NCI-H1105 treated with DMSO at 0.1 percent for 48 hours (cell line): ENCODE data around the gene PHF13.

Source experiments
- DNase-seq: peaks from one replicate; lab custom pipeline; 2025; lab: John Stamatoyannopoulos, UW

Gene PHF13

GRCh38 chr1:6613361-6614018, at the start of gene PHF13:
Gene PHF13 (plus strand): TSS chr1:6613731. CDS start chr1:6614067, 336 bp downstream.
- DNase-seq: peak; percentile 99

- DNase-seq: no peak
These were observed 44.5 kb upstream of the PHF13 start for GRCh38 chr1:6569033-6569432.

GRCh38 chr1:6570100-6570499, 43.4 kb upstream of the PHF13 start:
- DNase-seq: no peak

- DNase-seq: no peak
These were observed 42.5 kb upstream of the PHF13 start for GRCh38 chr1:6570987-6571386.

GRCh38 chr1:6572653-6573383, 40.7 kb upstream of the PHF13 start:
- DNase-seq: no peak

- DNase-seq: no peak
These were observed 39.4 kb upstream of the PHF13 start for GRCh38 chr1:6574025-6574620.

GRCh38 chr1:6574818-6575217, 38.7 kb upstream of the PHF13 start:
- DNase-seq: no peak

GRCh38 chr1:6577831-6578525, 35.6 kb upstream of the PHF13 start:
- no peak for DNase-seq

- no peak for DNase-seq
These were observed 34.7 kb upstream of the PHF13 start for GRCh38 chr1:6578624-6579373.

- peak; percentile 97 for DNase-seq
These were observed 34.0 kb upstream of the PHF13 start, which contains the start of gene ZBTB48 for GRCh38 chr1:6579374-6580118. Gene ZBTB48 (plus strand): TSS chr1:6579994. CDS start chr1:6580610, 616 bp downstream.

- no peak for DNase-seq
These were observed 33.4 kb upstream of the PHF13 start for GRCh38 chr1:6580119-6580592.

GRCh38 chr1:6580593-6581409, 32.7 kb upstream of the PHF13 start:
- no peak for DNase-seq

- DNase-seq: no peak
These were observed 31.8 kb upstream of the PHF13 start for GRCh38 chr1:6581561-6582305.

GRCh38 chr1:6582370-6582769, 31.2 kb upstream of the PHF13 start:
- no peak for DNase-seq

GRCh38 chr1:6584126-6585080, 29.1 kb upstream of the PHF13 start:
- DNase-seq: no peak

- DNase-seq: no peak
These were observed 28.3 kb upstream of the PHF13 start for GRCh38 chr1:6585081-6585722.

GRCh38 chr1:6585841-6586240, 27.7 kb upstream of the PHF13 start:
- DNase-seq: no peak

- DNase-seq: no peak
These were observed 27.1 kb upstream of the PHF13 start for GRCh38 chr1:6586404-6586816.
